Measurements from ENCODE around the gene PDZRN4.

The PDZRN4 gene

GRCh38 chr12:41365653-41366171 lies 177.6 kb downstream of the PDZRN4 start:
- DNase-seq: no peak

- no peak for DNase-seq
Observed at GRCh38 chr12:41367726-41368405, 179.7 kb downstream of the PDZRN4 start.

DNA sequence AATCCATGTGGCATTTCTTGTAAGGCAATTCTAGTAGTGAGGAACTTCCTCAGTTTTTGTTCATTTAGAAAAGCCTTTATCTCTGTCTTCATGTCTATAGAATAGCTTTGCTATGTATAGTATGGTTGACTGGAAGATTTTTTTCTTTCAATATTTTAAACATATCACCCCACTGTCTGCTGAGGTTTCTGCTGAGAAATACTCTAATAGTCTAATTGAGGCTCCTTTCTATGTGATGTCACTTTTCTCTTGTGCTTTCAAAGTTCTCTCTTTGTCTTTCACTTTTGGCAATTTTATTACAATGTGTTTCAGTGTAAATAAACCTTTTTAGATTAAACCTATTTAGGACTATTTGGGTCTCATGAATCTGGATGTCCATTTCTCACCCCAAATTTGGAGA lies 192.8 kb downstream of the PDZRN4 start:
- no peak for DNase-seq

- no peak for DNase-seq
Observed at GRCh38 chr12:41402801-41403200, 214.7 kb downstream of the PDZRN4 start.

DNA sequence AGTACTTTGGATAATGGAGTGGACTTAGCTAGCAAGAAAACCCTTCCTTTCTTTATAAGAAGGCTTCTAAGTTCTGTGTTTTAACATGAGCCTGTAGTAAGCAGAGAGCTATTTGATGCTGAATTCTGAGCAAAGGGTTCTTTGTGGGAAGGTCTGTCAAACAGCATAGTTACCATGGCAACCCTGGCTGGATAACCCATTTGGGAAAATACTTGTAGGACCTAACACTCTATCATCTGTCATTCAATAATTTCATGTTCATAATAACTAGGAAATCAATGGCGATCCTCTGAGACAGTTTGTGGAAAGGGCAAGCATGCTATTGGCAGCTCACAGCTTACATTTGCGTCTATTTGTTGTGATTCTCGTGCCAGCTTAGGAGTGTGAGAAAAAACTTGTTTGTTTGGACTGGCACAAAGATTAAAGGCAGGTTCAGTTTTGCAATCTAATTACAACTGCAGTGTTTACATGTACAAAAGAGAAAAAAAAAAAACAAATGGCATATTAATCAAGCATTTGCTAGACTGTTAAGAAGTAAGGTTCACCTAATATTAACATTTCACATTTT lies 219.2 kb downstream of the PDZRN4 start:
- no peak for DNase-seq

DNA sequence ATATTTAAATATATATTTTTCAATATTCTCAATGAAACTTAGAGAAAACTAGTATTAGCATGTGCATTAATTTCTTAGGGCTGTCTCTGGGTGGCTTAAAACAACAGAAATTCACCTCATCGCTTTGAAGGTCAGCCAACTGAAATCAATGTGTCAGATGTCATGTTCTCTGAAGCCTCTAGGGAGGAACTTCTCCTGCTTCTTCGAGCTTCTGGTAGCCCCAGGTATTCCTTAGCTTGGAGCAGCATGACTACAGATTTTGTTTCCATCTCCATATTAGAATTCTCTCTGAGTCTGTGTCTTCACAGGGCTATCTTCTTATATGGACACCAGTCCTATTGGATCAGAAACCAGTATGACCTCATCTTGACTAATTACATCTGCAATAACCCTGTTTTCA lies 221.5 kb downstream of the PDZRN4 start:
- DNase-seq: no peak

- no peak for DNase-seq
Observed at GRCh38 chr12:41418586-41418985, 230.5 kb downstream of the PDZRN4 start.

- no peak for DNase-seq
Observed at GRCh38 chr12:41419131-41419893, 231.2 kb downstream of the PDZRN4 start.

GRCh38 chr12:41424651-41425050 lies 236.5 kb downstream of the PDZRN4 start:
- no peak for DNase-seq

- no peak for DNase-seq
Observed at GRCh38 chr12:41433460-41433859, 245.3 kb downstream of the PDZRN4 start.

- DNase-seq: no peak
Observed at GRCh38 chr12:41436076-41436475, 248.0 kb downstream of the PDZRN4 start.

- DNase-seq: peak; percentile 90
Observed at GRCh38 chr12:41437563-41437962, 249.4 kb downstream of the PDZRN4 start.

DNA sequence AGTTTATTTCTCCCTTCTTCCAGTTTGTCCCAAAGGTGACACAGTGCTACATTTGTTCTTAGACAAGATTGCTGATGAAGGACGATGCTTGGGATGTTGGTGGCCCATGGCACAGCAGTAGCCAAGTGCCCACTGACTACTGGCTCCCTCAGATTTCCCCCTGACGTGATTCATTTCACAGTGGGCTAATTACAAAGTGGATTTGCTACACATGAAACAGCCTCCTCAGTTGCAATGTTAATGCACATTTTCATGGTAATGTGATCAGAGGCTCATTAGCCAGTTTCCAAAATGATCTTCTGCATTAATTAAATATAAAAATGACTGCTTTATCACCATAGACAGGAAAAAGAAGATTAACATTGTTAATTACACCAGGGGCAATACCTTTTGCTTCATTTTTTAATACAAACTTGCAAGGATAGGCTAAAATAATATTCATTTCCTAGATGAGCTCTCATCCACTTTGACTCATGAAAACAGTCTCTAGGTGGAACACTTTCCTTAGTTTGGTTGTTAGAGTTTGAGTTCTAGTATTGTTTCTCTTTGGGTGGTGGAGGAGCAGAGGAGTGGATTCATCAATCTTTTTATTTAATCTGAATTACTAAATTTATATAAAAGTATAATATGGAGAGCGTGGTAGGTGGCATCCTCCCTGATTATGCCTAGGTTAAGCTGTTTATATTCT lies 250.9 kb downstream of the PDZRN4 start:
- DNase-seq: no peak

DNA sequence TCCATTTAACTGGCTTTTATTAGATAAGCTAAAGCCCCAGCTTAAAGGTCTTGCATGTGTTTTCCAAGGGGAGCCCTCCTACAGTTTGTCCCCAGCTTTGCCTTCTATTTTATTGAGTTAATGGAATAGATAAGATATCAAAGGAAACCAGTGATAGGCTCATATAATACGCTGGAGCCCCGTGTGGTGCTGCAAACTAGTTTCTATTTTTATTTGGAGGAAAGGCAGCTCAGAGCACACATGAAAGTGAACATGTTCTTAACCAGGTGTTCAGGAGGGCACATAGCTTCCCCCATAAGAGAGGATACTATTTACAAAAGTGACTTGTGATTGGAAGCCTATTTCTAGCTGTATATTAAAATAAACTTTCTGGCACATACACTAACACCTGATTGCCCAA lies 251.7 kb downstream of the PDZRN4 start:
- no peak for DNase-seq

DNA sequence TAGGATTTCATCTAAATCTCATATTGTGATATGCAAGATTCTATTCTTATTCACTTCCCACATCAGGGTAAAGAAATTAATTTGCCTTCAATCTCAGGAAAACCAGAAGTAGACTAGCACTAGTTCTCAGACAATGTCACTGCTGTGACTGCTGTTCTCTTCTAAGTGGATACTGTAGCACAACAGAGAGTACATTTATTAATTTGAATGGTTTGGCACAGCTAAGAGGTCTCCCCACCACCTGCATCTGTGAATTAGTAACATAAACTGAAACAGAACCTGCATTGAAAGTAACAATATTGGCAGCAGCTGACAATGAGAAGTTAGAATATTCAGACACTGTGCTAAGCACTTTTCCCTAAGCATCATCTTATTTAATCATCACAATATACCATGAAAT lies 253.1 kb downstream of the PDZRN4 start:
- DNase-seq: no peak

- DNase-seq: no peak
Observed at GRCh38 chr12:41442896-41443295, 254.8 kb downstream of the PDZRN4 start.

GRCh38 chr12:41443690-41444089 lies 255.6 kb downstream of the PDZRN4 start:
- no peak for DNase-seq

DNA sequence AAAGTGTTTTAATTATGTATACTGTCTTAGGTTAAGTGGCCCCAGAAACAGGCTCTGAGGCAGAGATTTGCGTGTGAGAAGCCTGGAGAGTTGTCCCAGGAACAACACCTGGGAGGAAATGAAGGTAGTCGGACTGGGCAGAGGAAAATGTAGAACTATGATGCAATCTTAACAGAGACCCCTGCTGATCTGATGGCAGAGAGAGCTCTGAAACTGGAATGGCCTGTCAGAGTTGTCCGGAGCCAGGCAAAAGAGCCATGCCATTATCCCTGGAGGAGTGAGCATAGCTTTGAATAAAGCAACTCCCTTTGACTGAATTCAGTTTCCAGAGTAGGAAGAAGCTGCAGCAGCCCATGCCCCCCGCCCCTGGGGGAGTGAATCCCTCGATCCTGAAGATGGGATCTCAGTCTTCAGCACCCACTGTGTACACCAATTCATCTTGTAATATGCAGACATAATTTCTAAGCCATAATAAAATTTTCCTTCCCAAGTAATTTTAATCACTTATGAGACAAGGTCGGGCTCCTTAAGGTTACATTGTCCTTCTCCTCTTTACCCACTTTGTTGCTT lies 264.8 kb downstream of the PDZRN4 start:
- DNase-seq: no peak

GRCh38 chr12:41453409-41453808 lies 265.3 kb downstream of the PDZRN4 start:
- no peak for DNase-seq

DNA sequence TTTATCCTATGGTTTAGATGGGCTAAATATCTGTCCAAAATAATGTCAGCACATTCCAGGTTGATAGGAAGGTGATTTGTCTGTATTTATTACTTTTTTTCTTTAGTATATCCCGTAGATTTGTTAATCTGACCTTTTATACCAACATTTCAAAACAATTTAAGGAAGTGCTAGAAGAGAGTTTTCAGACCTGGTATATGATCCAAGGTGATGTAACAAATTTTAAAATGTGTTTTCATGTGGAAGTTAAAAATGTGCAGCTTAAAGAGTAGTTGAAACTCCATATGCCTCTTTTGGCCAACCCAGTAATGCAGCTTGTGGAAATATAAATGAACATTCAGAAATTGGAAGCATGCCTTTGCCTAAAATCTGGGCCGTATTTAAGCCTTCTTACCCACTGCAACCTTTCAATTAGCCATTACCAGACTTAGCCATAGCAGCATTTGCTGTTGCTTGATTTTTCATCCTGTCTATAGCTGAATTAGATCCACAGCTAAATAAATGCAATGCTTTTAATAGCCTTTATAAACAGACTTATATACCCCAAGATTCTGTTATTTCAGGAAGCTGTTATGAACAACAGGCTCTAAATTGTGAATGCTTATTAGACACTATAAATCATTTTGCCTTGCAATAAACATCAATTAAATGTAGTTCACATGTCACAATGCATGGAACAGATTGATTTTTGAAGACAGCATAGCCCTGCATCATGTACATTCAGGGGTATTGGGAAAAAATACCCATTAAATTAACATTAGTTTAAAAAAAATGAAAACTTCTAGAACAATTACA lies 271.2 kb downstream of the PDZRN4 start:
- no peak for DNase-seq

DNA sequence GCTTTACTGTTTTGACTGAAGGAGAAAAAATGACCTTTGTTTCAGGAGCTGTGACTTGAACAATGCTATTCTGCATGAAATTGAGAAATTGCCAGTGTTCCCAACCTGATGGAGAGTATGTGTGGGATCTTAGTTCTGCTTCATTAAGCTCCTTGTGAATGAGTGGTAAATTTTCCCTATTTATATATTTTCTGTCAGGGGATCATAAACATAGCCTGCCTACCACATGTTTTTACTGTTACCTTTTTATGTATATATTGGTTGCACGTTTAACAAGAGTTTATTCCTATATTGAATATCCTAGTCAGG lies 271.7 kb downstream of the PDZRN4 start:
- DNase-seq: no peak

DNA sequence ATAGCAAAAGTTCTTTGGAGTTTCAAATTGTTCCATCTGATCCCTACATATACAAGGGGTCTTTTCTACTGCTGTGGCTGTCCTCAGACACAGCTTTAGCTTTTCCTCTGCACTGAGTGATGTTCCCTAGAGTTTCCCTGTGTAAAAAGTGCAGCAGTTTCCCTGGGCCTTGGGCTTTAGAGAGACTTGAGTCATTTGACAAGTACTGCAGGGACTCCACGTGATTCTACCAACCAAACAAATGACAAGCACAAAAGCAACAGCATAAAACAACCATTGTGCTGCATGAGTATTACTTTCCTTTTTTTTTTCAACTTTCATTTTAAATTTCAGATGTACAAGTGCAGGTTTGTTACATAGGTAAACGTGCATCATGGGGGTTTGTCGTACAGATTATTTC lies 272.8 kb downstream of the PDZRN4 start:
- no peak for DNase-seq

Measured in NCI-H526 treated with DMSO at 0.1 percent for 48 hours (cell line).